HG02610 (cell line): ENCODE measurements around the gene OCSTAMP.

Source experiments
- ATAC-seq: cut with Tn5 transposase; IDR thresholded peaks from one replicate; pipeline ENCODE4 v1.9.1; 2021; ENCODE audit warnings: mild to moderate bottlenecking, moderate library complexity; ENCODE audit not compliant: unreplicated experiment

The OCSTAMP gene

GRCh38 chr20:46520976-46521579 is 29.4 kb downstream of the OCSTAMP start:
- ATAC-seq, result no peak

GRCh38 chr20:46520540-46520939 is 29.9 kb downstream of the OCSTAMP start:
- no peak for ATAC-seq

GRCh38 chr20:46519471-46520068 is 30.9 kb downstream of the OCSTAMP start:
- ATAC-seq, result no peak

- peak; percentile 67 for ATAC-seq
Measured at GRCh38 chr20:46512943-46513844, 37.3 kb downstream of the OCSTAMP start, which contains the start of gene ZNF334. TSS of gene ZNF334 (minus strand) at chr20:46513559. CDS start at chr20:46512102, 1,457 bp downstream.

- ATAC-seq, result no peak
Measured at GRCh38 chr20:46509523-46509922, 40.9 kb downstream of the OCSTAMP start.

GRCh38 chr20:46507760-46508407 is 42.6 kb downstream of the OCSTAMP start:
- no peak for ATAC-seq

- ATAC-seq, result no peak
Measured at GRCh38 chr20:46505506-46505905, 44.9 kb downstream of the OCSTAMP start.

GRCh38 chr20:46501961-46502360 is 48.5 kb downstream of the OCSTAMP start:
- no peak for ATAC-seq

GRCh38 chr20:46501337-46501942 is 49.0 kb downstream of the OCSTAMP start:
- no peak for ATAC-seq

GRCh38 chr20:46494077-46494476 is 56.4 kb downstream of the OCSTAMP start:
- no peak for ATAC-seq

- no peak for ATAC-seq
Measured at GRCh38 chr20:46491354-46491753, 59.1 kb downstream of the OCSTAMP start.
